Ishikawa (cell line): ENCODE data around the gene ANO7.

Source experiments
- CEBPB ChIP-seq: IDR thresholded peaks from 2 replicates; pipeline ENCODE4 v1.6.1; 2012
- CREB1 ChIP-seq: IDR thresholded peaks from 2 replicates; pipeline ENCODE4 v1.6.1; 2012; ENCODE audit warnings: low read depth
- EGR1 ChIP-seq: IDR thresholded peaks from 2 replicates; pipeline ENCODE4 v1.6.1; 2012
- EP300 ChIP-seq: IDR thresholded peaks from 2 replicates; pipeline ENCODE4 v1.6.1; 2012; ENCODE audit warnings: borderline replicate concordance
- FOXM1 ChIP-seq: IDR thresholded peaks from 2 replicates; pipeline ENCODE4 v1.6.1; 2012; ENCODE audit warnings: low read depth, borderline replicate concordance
- MAX ChIP-seq: IDR thresholded peaks from 2 replicates; pipeline ENCODE4 v1.6.1; 2012
- NFIC ChIP-seq: IDR thresholded peaks from 2 replicates; pipeline ENCODE4 v1.6.1; 2012
- RAD21 ChIP-seq: IDR thresholded peaks from 2 replicates; pipeline ENCODE4 v1.6.1; 2012; ENCODE audit warnings: low read depth
- REST ChIP-seq: IDR thresholded peaks from 2 replicates; pipeline ENCODE4 v1.6.1; 2012; ENCODE audit warnings: low read depth, mild to moderate bottlenecking
- TAF1 ChIP-seq: IDR thresholded peaks from 2 replicates; pipeline ENCODE4 v1.6.1; 2012; ENCODE audit warnings: low read depth, mild to moderate bottlenecking
- TEAD4 ChIP-seq: IDR thresholded peaks from 2 replicates; pipeline ENCODE4 v1.6.1; 2012
- YY1 ChIP-seq: IDR thresholded peaks from 2 replicates; pipeline ENCODE4 v1.6.1; 2012; ENCODE audit warnings: low read depth
- ZBTB7A ChIP-seq: IDR thresholded peaks from 2 replicates; pipeline ENCODE4 v1.6.1; 2012; ENCODE audit warnings: low read depth

DNA sequence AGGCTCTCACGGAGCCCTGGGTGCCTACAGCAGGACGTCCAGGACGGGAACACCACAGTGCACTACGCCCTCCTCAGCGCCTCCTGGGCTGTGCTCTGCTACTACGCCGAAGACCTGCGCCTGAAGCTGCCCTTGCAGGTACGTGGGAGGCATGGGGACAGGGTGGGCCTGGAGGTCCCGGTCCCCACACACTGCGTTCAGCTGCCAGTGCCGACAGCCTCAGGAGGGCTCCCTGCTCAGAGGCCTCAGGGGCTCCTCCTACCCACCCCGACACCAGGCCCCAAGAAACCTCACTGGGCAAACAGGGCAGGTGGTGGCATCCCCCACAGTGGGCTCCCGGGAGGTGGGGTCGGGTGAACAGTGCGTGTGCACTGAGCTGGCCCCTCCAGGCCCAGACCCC, 10.8 kb downstream of the ANO7 start:
- no peak for TF ChIP-seq EP300
- no peak for TF ChIP-seq RAD21
- no peak for TF ChIP-seq TAF1
- TF ChIP-seq FOXM1, result no peak
- no peak for TF ChIP-seq MAX
- no peak for TF ChIP-seq ZBTB7A
- TF ChIP-seq YY1, result no peak
- no peak for TF ChIP-seq EGR1
- no peak for TF ChIP-seq NFIC
- no peak for TF ChIP-seq CEBPB
- no peak for TF ChIP-seq TEAD4
- TF ChIP-seq REST, result no peak
- TF ChIP-seq CREB1, result no peak
